ENCODE data around the gene TSC2.

GRCh38 chr16:2028620-2029220 lies 19.1 kb upstream of the TSC2 start:
- no peak for TF ChIP-seq EZH2phosphoT487 (IDR thresholded peaks at IDR 0.05; ENCODE audit: borderline replicate concordance, low read depth, low read length)
- TF ChIP-seq CTCF (conservative IDR thresholded peaks at IDR 0.05; ENCODE audit: low read length), result no peak
